ENCODE measurements around the gene ADGRB2. TPM values are rescaled to one million over a fixed set of nuclear protein-coding genes. Genes with fewer than 3 reads are reported as not detected.

Gene ADGRB2
- total RNA-seq, 6 experiments from 2014 or later: 0.06 TPM; not detected in 4

- WGBS (ENCODE audit: insufficient coverage, low coverage, low lambda C conversion rate, missing lambda C conversion rate): 78% methylated on average over 2 of the region's 4 CpGs
- intact Hi-C loops (cut with DNase I): no loop called here
- Histone ChIP-seq H3K4me3 (no peak overlapping the region), H3K36me3 (no peaks in the 10 kb centered on the region), H3K9me3 (no peaks in the 10 kb centered on the region), H3K27me3 (no peaks in the 10 kb centered on the region), H3K27ac (no peak overlapping the region), H3K4me1 (no peaks in the 10 kb centered on the region)
- ATAC-seq (no peak), DNase-seq (no peak)
- no peak for TF ChIP-seq CTCF (IDR thresholded peaks at IDR 0.05)
- no peak for TF ChIP-seq POLR2A (IDR thresholded peaks at IDR 0.05)
These were observed 37.4 kb downstream of the ADGRB2 start for GRCh38 chr1:31726715-31727114.

- no peak for TF ChIP-seq CTCF (IDR thresholded peaks at IDR 0.05)
- TF ChIP-seq POLR2A (IDR thresholded peaks at IDR 0.05): no peak
- H3K9me3 ChIP-seq: no peaks in the 10 kb centered on the region
- intact Hi-C loops (cut with DNase I): no loop called here
- H3K4me3 ChIP-seq: no peak overlapping the region
- 74% methylated on average over 4 of the region's 12 CpGs for WGBS (ENCODE audit: insufficient coverage, low coverage, low lambda C conversion rate, missing lambda C conversion rate)
- H3K4me1 ChIP-seq: no peaks in the 10 kb centered on the region
- no peak overlapping the region for H3K27ac ChIP-seq
- H3K27me3 ChIP-seq: no peaks in the 10 kb centered on the region
- no peak for DNase-seq
- no peaks in the 10 kb centered on the region for H3K36me3 ChIP-seq
- ATAC-seq: no peak
These were observed 38.2 kb downstream of the ADGRB2 start for GRCh38 chr1:31725777-31726535.

DNA sequence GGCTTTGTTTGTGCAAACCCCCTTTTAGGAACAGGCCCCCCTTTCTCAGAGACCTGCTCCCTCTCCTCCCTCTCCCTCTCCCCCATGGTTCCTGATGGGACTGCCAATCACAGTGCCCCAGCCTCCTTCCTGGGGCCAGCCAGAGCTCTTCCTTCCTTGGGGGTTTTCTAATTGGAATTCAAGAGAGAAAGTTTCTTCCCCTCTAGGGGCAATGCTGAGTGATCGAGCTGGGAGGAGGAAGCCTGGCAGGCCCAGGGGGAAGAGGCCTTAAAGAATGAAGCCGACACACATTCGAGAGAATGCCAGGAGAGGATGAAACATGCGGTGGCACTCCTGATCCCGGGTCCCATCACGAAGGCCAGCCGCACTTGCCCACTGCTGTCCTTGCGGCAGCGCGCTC lies 39.0 kb downstream of the ADGRB2 start:
- Histone ChIP-seq H3K9me3 (no peaks in the 10 kb centered on the region), H3K36me3 (no peaks in the 10 kb centered on the region), H3K27ac (no peak overlapping the region), H3K4me1 (no peaks in the 10 kb centered on the region), H3K4me3 (no peak overlapping the region), H3K27me3 (no peaks in the 10 kb centered on the region)
- intact Hi-C loops (cut with DNase I): no loop called here
- TF ChIP-seq POLR2A (IDR thresholded peaks at IDR 0.05): no peak
- no peak for TF ChIP-seq CTCF (IDR thresholded peaks at IDR 0.05)
- DNase-seq (no peak), ATAC-seq (no peak)
- WGBS (ENCODE audit: insufficient coverage, low coverage, low lambda C conversion rate, missing lambda C conversion rate): 79% methylated on average over 5 of the region's 10 CpGs

- Histone ChIP-seq H3K9me3 (no peaks in the 10 kb centered on the region), H3K4me3 (no peak overlapping the region), H3K4me1 (no peaks in the 10 kb centered on the region), H3K36me3 (no peaks in the 10 kb centered on the region), H3K27ac (no peak overlapping the region), H3K27me3 (no peaks in the 10 kb centered on the region)
- DNase-seq (peak in 2 of 3 donors; percentile 55 to 72), ATAC-seq (no peak)
- 50% methylated on average over 4 of the region's 5 CpGs for WGBS (ENCODE audit: insufficient coverage, low coverage, low lambda C conversion rate, missing lambda C conversion rate)
- no peak for TF ChIP-seq POLR2A (IDR thresholded peaks at IDR 0.05)
- intact Hi-C loops (cut with DNase I): no loop called here
These were observed 40.2 kb downstream of the ADGRB2 start for GRCh38 chr1:31723828-31724359.

- Histone ChIP-seq H3K36me3 (no peaks in the 10 kb centered on the region), H3K4me1 (peaks cover 0 to 8% (median 2%) of the 10 kb centered on the region in 4 donors), H3K27me3 (no peaks in the 10 kb centered on the region), H3K4me3 (no peak overlapping the region), H3K27ac (no peak overlapping the region), H3K9me3 (no peaks in the 10 kb centered on the region)
- no peak for DNase-seq
- TF ChIP-seq CTCF (IDR thresholded peaks at IDR 0.05) (no peak), POLR2A (IDR thresholded peaks at IDR 0.05) (no peak)
- intact Hi-C loops (cut with DNase I): loop anchor here in 1 of 2 donors (10.0 kb wide), 1 partner anchor 54 kb away; no protein-coding TSS in a partner anchor
- ATAC-seq: no peak
- no CpG with 5 or more reads among the region's 4 CpGs for WGBS (ENCODE audit: insufficient coverage, low coverage, low lambda C conversion rate, missing lambda C conversion rate)
These were observed 45.7 kb downstream of the ADGRB2 start for GRCh38 chr1:31718327-31718897.
